SH-SY5Y (cell line): Measurements from ENCODE around the gene TLE3.

Experiments
- GATA2 ChIP-seq: IDR thresholded peaks from 2 replicates; pipeline ENCODE4 v1.6.1; 2011; ENCODE audit warnings: mild to moderate bottlenecking, low read depth, low read length
- GATA3 ChIP-seq: IDR thresholded peaks from 2 replicates; pipeline ENCODE4 v1.6.1; 2011; ENCODE audit warnings: low read depth, mild to moderate bottlenecking, low read length, moderate library complexity

DNA sequence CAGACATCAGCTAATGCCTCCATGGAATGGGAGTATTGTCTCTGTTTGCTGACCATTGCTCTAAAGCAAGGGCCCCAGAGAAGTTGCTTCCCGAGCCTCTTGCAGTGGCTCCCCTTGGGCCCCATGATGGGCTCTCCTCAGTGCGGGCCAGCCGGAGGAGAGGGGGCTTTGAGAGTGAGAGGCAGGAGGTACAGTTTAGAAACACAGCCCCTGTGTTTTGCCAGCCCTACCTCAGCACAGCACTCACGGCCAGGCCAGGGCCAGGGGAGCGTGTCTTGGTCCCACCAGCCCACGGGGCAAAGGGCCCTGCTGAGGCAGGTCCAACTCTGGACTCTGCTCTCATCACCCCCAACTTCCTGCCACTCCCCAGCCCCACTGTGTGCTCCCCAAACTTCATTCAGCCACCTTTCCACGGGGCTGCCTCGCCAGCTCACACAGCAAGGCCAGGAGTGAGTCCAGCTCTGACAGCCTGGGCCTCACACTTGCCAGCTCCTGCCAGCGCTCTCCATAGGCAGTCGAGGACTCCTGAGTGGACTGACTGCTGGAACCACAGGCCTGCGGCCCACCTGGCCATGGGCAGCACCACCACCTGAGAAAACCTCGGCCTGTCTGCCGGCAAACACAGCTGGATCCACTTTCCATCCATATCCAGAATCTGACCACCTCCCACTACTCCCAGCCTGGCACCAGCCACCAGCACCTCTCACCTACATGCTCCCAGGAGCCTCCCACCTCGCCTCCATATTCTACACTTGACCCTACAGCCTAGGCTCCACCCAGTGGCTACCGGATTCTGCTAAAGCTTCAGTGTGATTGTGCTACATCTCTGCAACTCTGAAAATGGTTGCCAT, 99.0 kb downstream of the TLE3 start:
- no peak for TF ChIP-seq GATA3
- TF ChIP-seq GATA2, result no peak
